Measurements from ENCODE around the gene MFN2.

Gene MFN2

DNA sequence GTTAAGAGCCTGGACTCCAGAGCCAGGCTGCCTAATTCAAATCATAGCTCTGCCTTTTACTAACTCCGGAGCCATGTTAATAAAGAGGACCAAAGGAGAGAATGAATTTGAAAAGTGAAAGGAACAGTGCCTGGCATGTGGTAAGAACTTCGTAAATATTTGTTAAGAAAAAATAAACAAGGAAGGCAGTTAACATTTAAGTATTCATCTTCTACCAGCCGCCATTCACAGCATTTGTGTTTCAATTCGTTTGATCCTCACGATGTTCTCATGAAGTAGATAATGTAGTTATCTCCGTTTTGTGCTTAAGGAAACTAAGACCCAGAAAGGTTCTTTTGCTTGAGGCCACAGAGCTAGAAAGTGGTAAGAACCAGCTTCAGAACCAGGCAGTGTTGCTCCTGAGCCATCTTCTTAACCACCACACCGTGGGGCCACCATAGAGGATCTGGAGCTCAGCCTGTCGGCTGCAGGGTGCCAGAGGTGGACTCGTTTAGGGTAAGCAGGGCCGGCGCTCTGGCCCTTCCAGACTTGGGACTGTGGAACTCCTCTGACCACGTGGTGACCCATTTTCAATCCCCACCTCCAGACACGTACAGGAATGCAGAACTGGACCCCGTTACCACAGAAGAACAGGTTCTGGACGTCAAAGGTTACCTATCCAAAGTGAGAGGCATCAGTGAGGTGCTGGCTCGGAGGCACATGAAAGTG is 11.9 kb downstream of the MFN2 start:
- Histone ChIP-seq H3K9me3 (ENCODE audit: insufficient read depth, low read length, severe bottlenecking) (no peaks in the 10 kb centered on the region), H3K36me3 (ENCODE audit: insufficient read depth, low read length) (peaks cover 78% of the 10 kb centered on the region)

DNA sequence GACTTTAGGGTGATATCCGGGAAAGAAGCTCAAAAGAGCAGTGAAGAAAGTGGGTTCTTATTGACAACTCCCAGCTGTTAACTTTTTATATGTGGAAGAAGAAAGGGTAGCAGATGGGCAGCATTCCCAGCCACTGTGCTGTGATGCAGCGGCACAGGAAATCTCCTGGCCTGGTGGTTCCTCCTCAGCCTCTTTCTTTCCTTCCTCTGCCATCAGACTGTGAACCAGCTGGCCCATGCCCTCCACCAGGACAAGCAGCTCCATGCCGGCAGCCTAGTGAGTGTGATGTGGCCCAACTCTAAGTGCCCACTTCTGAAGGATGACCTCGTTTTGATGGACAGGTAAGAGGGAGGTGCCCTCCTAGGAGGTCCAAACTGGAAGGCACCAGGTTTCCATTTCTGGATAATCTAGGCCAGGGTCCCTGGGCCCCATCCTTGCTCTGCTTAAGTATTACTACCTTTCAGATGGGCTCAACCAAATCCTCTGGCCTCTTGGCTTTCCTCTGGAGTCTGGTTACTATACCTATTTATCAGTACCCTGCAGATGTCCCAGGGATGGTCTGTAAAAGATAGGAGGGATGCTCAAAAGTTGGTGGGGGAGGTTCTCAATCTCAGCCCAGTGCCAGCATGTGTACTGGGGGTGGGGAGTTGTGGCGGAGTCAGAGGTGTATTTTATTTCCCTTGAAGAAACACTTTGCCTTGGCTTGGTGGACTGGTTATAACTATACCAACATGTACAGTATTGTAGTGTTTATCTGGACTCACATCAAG is 17.0 kb downstream of the MFN2 start:
- Histone ChIP-seq H3K9ac (ENCODE audit: low read depth, low read length) (no peak overlapping the region), H3K36me3 (ENCODE audit: insufficient read depth, low read length) (peaks cover 81% of the 10 kb centered on the region), H3K4me2 (ENCODE audit: insufficient read depth, low read length) (no peak overlapping the region), H3K27ac (ENCODE audit: low read length) (no peak overlapping the region), H3K79me2 (ENCODE audit: insufficient read depth, low read length) (no peaks in the 10 kb centered on the region), H3K4me1 (ENCODE audit: insufficient read depth, low read length) (no peaks in the 10 kb centered on the region), H3K4me3 (ENCODE audit: low read depth in 1 of 2, low read length in 2 of 2) (no peak overlapping the region), H2AFZ (ENCODE audit: low read depth, low read length) (no peak overlapping the region), H3K9me3 (ENCODE audit: insufficient read depth, low read length, severe bottlenecking) (no peaks in the 10 kb centered on the region), H3K27me3 (ENCODE audit: insufficient read depth, low read length, poor library complexity) (no peaks in the 10 kb centered on the region), H4K20me1 (ENCODE audit: insufficient read depth, low read length) (peaks cover 3% of the 10 kb centered on the region; the same call in 1 of the 2 replicates)
- ATAC-seq (ENCODE audit: insufficient read depth, low read depth): no peak
- no peak for DNase-seq
- no peak for TF ChIP-seq EZH2 (IDR thresholded peaks at IDR 0.05; ENCODE audit: borderline replicate concordance, low read depth, low read length, severe bottlenecking)
- TF ChIP-seq, protein P1, sequence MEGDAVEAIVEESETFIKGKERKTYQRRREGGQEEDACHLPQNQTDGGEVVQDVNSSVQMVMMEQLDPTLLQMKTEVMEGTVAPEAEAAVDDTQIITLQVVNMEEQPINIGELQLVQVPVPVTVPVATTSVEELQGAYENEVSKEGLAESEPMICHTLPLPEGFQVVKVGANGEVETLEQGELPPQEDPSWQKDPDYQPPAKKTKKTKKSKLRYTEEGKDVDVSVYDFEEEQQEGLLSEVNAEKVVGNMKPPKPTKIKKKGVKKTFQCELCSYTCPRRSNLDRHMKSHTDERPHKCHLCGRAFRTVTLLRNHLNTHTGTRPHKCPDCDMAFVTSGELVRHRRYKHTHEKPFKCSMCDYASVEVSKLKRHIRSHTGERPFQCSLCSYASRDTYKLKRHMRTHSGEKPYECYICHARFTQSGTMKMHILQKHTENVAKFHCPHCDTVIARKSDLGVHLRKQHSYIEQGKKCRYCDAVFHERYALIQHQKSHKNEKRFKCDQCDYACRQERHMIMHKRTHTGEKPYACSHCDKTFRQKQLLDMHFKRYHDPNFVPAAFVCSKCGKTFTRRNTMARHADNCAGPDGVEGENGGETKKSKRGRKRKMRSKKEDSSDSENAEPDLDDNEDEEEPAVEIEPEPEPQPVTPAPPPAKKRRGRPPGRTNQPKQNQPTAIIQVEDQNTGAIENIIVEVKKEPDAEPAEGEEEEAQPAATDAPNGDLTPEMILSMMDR (IDR thresholded peaks at IDR 0.05; ENCODE audit: borderline replicate concordance, extremely low read depth, low read length, poor library complexity, severe bottlenecking): no peak

More for the DNA sequence above, 11.9 kb downstream of the MFN2 start:
- no peak overlapping the region for H3K4me2 ChIP-seq (ENCODE audit: insufficient read depth, low read length)
- no peak overlapping the region for H2AFZ ChIP-seq (ENCODE audit: low read depth, low read length)
- H3K9ac ChIP-seq (ENCODE audit: low read depth, low read length): no peak overlapping the region
- no peaks in the 10 kb centered on the region for H3K4me1 ChIP-seq (ENCODE audit: insufficient read depth, low read length)
- TF ChIP-seq, protein P1 (IDR thresholded peaks at IDR 0.05; ENCODE audit: borderline replicate concordance, extremely low read depth, low read length, poor library complexity, severe bottlenecking): no peak
- no peak for TF ChIP-seq EZH2 (IDR thresholded peaks at IDR 0.05; ENCODE audit: borderline replicate concordance, low read depth, low read length, severe bottlenecking)
- H3K79me2 ChIP-seq (ENCODE audit: insufficient read depth, low read length): peaks cover 36% of the 10 kb centered on the region
- ATAC-seq (ENCODE audit: insufficient read depth, low read depth) (no peak), DNase-seq (no peak)
- no peak overlapping the region for H3K27ac ChIP-seq (ENCODE audit: low read length)
- no peaks in the 10 kb centered on the region for H3K27me3 ChIP-seq (ENCODE audit: insufficient read depth, low read length, poor library complexity)
- peaks cover 33% of the 10 kb centered on the region for H4K20me1 ChIP-seq (ENCODE audit: insufficient read depth, low read length)
- no peak overlapping the region for H3K4me3 ChIP-seq (ENCODE audit: low read depth in 1 of 2, low read length in 2 of 2)

DNA sequence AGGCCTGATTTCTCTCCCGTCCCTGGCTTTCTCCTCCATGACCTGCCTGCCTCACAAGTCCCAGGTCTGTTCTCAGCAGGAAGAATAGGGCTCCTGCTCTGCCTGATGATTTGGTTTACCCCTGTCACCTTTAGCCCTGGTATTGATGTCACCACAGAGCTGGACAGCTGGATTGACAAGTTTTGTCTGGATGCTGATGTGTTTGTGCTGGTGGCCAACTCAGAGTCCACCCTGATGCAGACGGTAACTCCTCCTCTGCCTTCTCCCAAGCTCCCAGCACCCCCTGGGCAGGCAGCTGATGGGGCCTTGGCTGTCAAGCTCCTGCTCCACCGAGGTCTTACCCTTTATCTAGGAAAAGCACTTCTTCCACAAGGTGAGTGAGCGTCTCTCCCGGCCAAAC is 18.4 kb downstream of the MFN2 start:
- DNase-seq: no peak
- H3K36me3 ChIP-seq (ENCODE audit: insufficient read depth, low read length): peaks cover 82% of the 10 kb centered on the region

More for the DNA sequence above, 18.4 kb downstream of the MFN2 start:
- Histone ChIP-seq H3K27ac (ENCODE audit: low read length) (no peak overlapping the region), H2AFZ (ENCODE audit: low read depth, low read length) (no peak overlapping the region), H3K27me3 (ENCODE audit: insufficient read depth, low read length, poor library complexity) (no peaks in the 10 kb centered on the region), H3K4me2 (ENCODE audit: insufficient read depth, low read length) (no peak overlapping the region), H3K79me2 (ENCODE audit: insufficient read depth, low read length) (no peaks in the 10 kb centered on the region), H4K20me1 (ENCODE audit: insufficient read depth, low read length) (no peaks in the 10 kb centered on the region), H3K9me3 (ENCODE audit: insufficient read depth, low read length, severe bottlenecking) (no peaks in the 10 kb centered on the region), H3K4me3 (ENCODE audit: low read depth in 1 of 2, low read length in 2 of 2) (no peak overlapping the region), H3K4me1 (ENCODE audit: insufficient read depth, low read length) (no peaks in the 10 kb centered on the region), H3K9ac (ENCODE audit: low read depth, low read length) (no peak overlapping the region)
- TF ChIP-seq, protein P1 (IDR thresholded peaks at IDR 0.05; ENCODE audit: borderline replicate concordance, extremely low read depth, low read length, poor library complexity, severe bottlenecking): no peak
- TF ChIP-seq EZH2 (IDR thresholded peaks at IDR 0.05; ENCODE audit: borderline replicate concordance, low read depth, low read length, severe bottlenecking): no peak
- ATAC-seq (ENCODE audit: insufficient read depth, low read depth): no peak
